Epithelial cell of prostate (primary cell): ENCODE measurements around the gene ARSB.
"Not testable (repeated sequence)": the region's sequence is repeated elsewhere in the genome, so short reads cannot be mapped to it uniquely, and the experiment has no call there.

Experiments used
- DNase-seq: peaks from one replicate; pipeline ENCODE4 v3.0.0-alpha.2; 2011; ENCODE audit warnings: low read depth, low spot score
- H3K27ac ChIP-seq: fragments of 450-650 bp; 2 replicates; pipeline ENCODE4 v1.5.1; 2017; ENCODE audit warnings: mild to moderate bottlenecking

Gene ARSB

DNA sequence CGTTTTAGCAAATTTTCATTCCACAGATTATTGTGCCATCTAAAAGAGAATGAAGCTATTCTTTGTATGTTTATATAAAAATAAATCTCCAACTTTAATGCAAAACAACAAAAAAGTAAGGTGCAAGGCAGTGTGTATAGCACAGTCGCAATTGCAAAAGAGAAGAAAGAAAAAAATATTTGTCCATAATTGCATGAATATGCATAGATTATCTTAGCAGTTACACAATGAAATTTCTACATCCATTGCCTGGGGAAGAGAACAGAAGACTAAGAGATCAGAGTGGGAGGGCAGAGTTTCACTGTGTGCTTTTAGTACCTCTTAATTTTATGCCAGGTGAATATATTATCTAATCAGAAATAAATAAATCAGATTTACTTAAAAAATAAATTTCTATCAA lies 250.2 kb downstream of the ARSB start:
- H3K27ac ChIP-seq, result no peak overlapping the region
- DNase-seq, result no peak

DNA sequence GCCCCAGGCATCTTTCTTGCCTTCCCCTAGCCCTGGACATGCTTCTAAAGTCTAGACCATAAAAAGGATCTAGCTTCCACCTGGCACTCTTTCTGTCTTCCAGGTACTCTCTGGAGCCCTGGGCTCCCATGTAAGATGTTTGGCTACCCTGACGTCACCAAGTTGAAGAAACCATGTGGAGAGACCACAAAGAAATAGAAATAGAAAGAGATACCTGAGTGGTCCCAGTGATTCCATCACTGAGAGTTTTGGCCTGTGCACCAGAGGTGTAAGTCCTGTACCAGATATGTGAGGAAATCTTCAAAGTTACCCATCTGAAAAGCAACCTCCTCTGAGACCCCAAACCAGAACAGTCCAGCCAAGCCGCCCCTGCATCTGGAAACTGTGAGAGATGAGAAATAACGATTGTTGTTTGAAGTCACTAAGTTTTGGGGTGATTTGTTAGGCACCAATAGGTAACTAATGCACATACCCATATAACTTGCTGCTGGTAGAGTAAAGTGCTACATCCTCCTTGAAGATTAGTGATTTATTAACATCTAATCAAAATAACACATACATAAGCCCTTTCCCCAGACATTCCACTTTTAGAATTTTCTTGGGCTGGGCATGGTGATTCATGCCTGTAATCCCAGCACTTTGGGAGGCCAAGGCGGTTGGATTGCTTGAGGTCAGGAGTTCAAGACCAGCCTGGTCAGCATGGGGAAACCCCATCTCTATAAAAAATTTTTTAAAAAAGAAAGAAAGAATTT lies 250.8 kb downstream of the ARSB start:
- no peak overlapping the region for H3K27ac ChIP-seq
- no peak for DNase-seq

DNA sequence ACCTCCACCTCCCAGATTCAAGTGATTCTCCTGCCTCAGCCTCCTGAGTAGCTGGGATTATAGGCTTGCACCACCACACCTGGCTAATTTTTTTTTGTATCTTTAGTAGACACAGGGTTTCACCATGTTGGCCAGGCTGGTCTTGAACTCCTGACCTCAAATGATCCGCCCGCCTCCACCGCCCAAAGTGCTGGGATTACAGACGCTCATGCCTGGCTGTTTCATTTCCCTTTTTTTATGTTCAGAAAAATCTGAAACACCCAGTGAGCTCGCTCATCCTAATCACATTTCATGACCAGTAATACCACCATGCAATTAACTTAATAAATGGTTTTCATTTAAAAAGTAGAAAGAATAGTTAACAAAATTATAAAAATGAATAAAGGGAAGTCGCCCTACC lies 252.4 kb downstream of the ARSB start:
- DNase-seq, H3K27ac ChIP-seq: not testable (repeated sequence)

DNA sequence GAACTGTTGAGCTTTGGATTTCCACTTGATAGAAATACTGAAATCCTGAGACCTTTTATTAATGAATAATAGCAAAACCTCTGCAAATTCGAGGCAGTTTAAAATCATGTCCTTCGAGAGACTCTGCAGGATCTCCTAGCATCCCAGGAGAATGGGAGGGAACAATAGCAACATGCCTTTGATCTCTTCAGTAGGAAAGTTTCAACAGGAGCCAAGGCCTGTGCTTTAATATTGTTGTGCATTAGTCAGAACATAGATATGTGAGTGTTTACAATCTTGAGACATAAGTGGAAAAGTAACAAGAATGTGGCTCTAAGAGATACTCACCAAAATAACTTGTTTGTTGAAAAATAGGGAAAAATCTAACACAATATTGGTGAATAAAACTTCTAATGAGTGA lies 253.2 kb downstream of the ARSB start:
- no peak overlapping the region for H3K27ac ChIP-seq
- DNase-seq, result no peak

DNA sequence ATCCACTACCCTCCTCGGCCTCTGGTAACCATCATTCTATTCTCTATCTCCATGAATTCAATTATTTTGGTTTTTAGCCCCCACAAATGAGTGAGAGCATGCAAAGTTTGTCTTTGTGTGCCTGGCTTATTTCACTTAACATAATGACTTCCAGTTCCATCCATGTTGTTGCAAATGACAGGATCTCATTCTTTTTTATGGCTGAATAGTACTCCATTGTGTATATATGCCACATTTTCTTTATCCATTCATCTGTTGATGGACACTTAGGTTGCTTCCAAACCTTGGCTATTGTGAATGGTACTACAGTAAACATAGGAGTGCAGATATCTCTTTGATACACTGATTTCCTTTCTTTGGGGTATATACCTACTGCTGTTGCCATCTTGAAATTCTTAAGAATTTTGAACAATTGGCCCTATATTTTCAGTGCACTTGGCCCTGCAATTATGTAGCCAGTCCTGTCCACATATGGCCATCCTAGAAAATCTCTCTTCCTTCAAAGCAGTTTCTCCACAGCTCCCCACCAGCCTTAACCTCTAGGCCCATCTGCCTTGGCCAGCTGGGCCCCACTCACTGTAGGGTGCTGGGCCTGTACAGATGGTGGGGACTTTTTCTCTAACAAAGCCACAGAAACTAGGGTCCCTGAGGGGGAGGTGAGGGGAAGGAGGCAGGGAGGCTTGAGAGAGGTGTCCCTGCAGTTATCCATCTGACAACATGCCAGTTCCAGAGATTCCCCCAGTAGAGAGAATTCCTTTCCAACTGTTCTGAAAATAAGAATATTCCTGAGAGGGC lies 254.6 kb downstream of the ARSB start:
- H3K27ac ChIP-seq, result no peak overlapping the region
- DNase-seq, result no peak

DNA sequence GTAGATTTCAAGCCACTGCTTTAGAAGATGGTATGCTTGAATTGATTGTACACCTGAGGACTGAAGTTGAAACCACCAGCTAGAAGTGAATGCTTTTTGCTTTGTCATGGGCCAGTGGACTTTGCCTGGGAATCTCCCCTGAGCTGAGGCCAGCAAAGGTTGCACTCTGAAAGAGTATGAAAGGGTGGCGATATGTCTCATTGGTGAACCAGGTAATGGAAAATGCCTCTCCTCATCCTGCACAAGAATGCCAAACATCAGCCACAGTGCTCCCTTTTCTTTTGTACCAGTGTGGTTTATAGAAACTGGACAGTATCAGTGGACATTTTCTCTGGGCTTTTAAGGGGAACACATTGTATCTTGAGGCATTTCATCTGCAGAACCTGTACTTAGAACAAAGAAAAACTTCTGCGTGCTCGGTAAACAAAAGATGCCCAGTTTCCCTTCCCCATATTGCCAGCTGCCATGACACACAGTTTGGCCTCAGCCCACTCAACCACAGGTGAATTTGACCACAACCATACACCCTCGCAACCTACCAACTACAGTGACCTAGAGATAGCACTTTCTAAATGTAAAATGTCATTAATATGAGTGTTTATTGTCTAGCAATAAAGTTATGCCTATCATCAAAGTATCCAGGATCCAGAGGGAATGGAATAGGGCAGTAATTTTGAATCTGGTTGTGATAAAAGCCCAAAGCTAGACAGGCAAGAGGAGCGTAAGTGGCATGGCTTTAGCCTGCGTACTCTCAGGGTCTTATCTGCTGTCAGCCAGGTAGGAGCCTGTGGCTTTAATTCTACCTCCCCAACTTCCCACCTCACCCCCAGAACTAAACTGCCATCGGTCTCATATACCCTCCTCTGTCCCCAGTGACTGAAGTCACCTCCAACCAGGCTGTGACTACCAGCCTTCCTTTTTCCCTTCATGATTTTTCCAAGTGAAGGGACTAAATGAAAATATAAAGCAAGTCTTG lies 257.0 kb downstream of the ARSB start:
- no peak for DNase-seq
- H3K27ac ChIP-seq, result no peak overlapping the region
